Measurements from ENCODE around the gene TBC1D10A. TPM values are rescaled to one million over a fixed set of nuclear protein-coding genes. Genes with fewer than 3 reads are reported as not detected.
A peak's percentile ranks its signal among the peaks of the same experiment; 100 is the strongest.

TBC1D10A gene
- total RNA-seq, 3 donors from 2014 or later: 29.7 to 41.4 (median 32.2) TPM

GRCh38 chr22:30289141-30289979 lies 37.4 kb downstream of the TBC1D10A start, which contains the start of gene CASTOR1:
TSS of gene CASTOR1 (minus strand) at chr22:30289505. CDS start at chr22:30289497, 8 bp downstream.
- peaks cover 20% of the 10 kb centered on the region for H3K4me1 ChIP-seq (ENCODE audit: low read depth)
- peak within 1 kb of the TSS; percentile 59 for H3K4me3 ChIP-seq
- no peaks in the 10 kb centered on the region for H3K9me3 ChIP-seq
- intact Hi-C loops (cut with DNase I, micrococcal nuclease): loop anchor here (5.0 to 10.0 kb wide), 2 partner anchors 55 to 182 kb away; no protein-coding TSS in a partner anchor
- peaks cover 5% of the 10 kb centered on the region for H3K36me3 ChIP-seq (ENCODE audit: low read depth)
- DNase-seq (peak; percentile 94 to 99 (median 98)), ATAC-seq (peak; percentile 87)
- no peak for TF ChIP-seq CTCF (IDR thresholded peaks at IDR 0.05)

- Histone ChIP-seq H3K9me3 (no peaks in the 10 kb centered on the region), H3K4me1 (ENCODE audit: low read depth) (peaks cover 20% of the 10 kb centered on the region), H3K36me3 (ENCODE audit: low read depth) (peaks cover 2% of the 10 kb centered on the region), H3K4me3 (peak overlapping the region; percentile 59)
- intact Hi-C loops (cut with DNase I, micrococcal nuclease): loop anchor here (5.0 to 10.0 kb wide), 2 partner anchors 56 to 181 kb away; no protein-coding TSS in a partner anchor
- DNase-seq (peak in 1 of 3 donors; percentile 57), ATAC-seq (no peak)
- TF ChIP-seq CTCF (IDR thresholded peaks at IDR 0.05): no peak
Measured at GRCh38 chr22:30288419-30289140, 38.2 kb downstream of the TBC1D10A start.

GRCh38 chr22:30287648-30288418 lies 38.9 kb downstream of the TBC1D10A start:
- Histone ChIP-seq H3K4me3 (no peak overlapping the region), H3K4me1 (ENCODE audit: low read depth) (peaks cover 20% of the 10 kb centered on the region), H3K9me3 (no peaks in the 10 kb centered on the region), H3K36me3 (ENCODE audit: low read depth) (no peaks in the 10 kb centered on the region)
- DNase-seq: peak; percentile 86 to 93 (median 86)
- intact Hi-C loops (cut with DNase I, micrococcal nuclease): loop anchor here (5.0 to 10.0 kb wide), 2 partner anchors 57 to 181 kb away; no protein-coding TSS in a partner anchor
- ATAC-seq: peak; percentile 58
- TF ChIP-seq CTCF (IDR thresholded peaks at IDR 0.05): peak; percentile 54

GRCh38 chr22:30286813-30287647 lies 39.7 kb downstream of the TBC1D10A start:
- intact Hi-C loops (cut with DNase I, micrococcal nuclease): loop anchor here (5.0 to 10.0 kb wide), 2 partner anchors 58 to 180 kb away; no protein-coding TSS in a partner anchor
- Histone ChIP-seq H3K4me1 (ENCODE audit: low read depth) (peaks cover 20% of the 10 kb centered on the region), H3K36me3 (ENCODE audit: low read depth) (no peaks in the 10 kb centered on the region), H3K9me3 (no peaks in the 10 kb centered on the region), H3K4me3 (no peak overlapping the region)
- DNase-seq: peak; percentile 86 to 88 (median 88)
- TF ChIP-seq CTCF (IDR thresholded peaks at IDR 0.05): peak; percentile 71
- ATAC-seq: peak; percentile 42
